GM10266 (cell line): Measurements from ENCODE around the gene PRKAR1B.

Source experiments
- DNase-seq: peaks from one replicate; pipeline ENCODE4 v3.0.0; 2012; ENCODE audit errors: extremely low spot score
- TF ChIP-seq, protein P1 (sequence below): IDR thresholded peaks from 2 replicates; pipeline ENCODE4 v1.5.1; 2012; ENCODE audit warnings: mild to moderate bottlenecking, low read depth; ENCODE audit not compliant: control insufficient read depth, insufficient read depth; ENCODE audit errors: missing control alignments

Gene PRKAR1B

DNA sequence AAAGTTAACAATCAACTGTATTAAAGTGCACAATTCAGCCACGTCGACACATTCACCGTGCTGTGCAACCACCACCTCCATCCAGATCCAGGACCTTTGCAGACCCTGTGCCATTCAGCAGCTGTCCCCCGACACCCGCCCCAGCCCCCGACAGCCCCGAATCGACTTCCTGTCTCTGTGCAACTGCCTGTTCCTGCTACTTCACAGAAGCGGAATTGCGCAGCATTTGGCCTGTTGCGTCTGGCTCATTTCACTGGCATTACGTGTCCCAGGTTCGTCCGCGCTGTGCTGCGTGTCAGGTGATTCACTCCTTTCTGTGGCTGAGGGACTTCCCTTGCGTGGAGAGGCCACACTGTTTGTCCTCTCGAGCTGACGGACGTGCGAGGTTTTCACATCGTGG lies 33.8 kb downstream of the PRKAR1B start:
- no peak for DNase-seq
- TF ChIP-seq, protein P1, sequence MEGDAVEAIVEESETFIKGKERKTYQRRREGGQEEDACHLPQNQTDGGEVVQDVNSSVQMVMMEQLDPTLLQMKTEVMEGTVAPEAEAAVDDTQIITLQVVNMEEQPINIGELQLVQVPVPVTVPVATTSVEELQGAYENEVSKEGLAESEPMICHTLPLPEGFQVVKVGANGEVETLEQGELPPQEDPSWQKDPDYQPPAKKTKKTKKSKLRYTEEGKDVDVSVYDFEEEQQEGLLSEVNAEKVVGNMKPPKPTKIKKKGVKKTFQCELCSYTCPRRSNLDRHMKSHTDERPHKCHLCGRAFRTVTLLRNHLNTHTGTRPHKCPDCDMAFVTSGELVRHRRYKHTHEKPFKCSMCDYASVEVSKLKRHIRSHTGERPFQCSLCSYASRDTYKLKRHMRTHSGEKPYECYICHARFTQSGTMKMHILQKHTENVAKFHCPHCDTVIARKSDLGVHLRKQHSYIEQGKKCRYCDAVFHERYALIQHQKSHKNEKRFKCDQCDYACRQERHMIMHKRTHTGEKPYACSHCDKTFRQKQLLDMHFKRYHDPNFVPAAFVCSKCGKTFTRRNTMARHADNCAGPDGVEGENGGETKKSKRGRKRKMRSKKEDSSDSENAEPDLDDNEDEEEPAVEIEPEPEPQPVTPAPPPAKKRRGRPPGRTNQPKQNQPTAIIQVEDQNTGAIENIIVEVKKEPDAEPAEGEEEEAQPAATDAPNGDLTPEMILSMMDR: no peak

DNA sequence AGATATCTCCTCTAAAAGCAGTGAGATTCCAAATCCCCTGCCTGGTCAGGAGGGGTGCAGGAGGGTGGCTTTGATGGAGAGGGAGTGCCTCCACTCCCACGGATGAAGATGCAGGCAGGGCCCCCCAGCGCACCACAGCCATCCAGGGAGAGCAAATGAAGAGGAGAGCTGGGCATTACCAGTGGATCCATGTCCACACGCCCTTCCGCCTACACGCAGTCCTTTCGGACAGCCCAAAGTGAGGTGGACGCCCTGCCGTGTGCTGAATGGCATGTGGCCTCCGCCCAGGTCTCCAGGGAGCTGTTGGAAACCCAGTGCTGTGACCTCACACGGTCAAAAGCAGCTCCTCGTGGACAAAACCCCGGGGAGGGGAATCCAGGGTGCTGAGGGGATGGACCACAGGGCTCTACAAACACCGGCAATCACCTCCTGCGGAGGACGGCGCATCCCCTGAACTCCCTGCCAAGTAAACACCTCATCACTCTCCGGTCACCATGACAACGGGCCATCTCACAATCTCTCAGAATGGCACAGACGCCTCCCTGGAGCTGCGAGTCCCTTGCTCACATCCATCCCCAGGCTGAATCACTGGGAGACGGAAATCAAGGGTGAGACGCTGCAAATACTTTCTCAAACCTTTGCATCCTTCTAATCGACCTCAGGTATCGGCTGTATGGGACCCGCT lies 35.6 kb downstream of the PRKAR1B start:
- no peak for DNase-seq

DNA sequence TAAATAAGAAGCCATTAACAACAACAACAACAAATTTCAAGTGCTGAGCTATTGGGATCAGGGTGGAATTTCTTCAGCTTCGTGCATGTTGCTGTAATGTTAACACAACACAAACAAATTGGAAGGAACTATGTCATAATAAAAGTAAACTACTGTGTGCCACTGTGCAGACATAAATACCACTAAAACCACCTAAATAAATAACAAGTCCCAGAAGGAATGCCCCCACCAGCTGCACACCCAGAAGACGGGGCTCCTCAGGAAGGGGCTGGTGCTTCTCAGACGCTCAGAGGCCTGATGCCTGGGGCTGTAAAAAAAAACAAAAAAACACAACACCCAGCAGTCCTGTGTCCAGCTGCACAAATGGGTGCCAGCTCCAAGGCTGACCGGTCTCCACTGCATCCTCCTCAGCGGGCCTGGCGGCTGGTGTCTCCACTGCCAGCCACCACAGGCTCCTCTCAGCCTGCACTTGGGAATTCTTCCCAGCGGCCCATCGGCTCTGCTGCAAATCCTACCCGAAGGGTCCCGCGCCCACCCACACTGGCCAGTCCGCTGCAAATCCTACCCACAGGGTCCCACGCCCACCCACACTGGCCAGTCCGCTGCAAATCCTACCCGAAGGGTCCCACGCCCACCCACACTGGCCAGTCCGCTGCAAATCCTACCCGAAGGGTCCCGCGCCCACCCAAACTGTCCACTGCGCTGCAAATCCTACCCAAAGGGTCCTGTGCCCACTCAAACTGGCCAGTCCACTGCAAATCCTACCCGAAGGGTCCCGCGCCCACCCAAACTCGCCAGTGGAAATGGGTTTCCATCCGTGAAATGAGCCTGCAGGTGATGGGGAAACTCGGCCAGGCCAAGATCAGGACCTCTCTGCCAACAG lies 36.4 kb downstream of the PRKAR1B start:
- TF ChIP-seq, protein P1: no peak
- DNase-seq: no peak

More for the DNA sequence above, 35.6 kb downstream of the PRKAR1B start:
- TF ChIP-seq, protein P1: no peak

DNA sequence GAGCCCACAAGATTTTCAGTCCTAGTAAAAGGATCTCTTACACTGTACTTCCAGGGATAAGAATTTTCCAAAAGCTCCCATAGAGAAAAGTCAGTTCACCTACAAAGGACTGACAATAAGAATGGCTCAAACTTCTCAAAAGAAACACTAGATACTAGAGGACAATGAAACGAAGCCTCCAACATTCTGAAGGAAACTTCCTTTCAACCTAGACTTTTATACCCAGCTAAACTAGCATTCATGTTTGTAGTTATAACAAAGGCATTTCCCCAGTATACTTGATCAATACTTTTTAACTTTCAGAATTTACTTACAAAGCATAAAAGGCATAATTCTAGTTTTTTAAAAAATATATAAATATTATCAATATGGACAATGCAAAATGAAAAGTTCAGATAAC lies 41.5 kb downstream of the PRKAR1B start:
- no peak for DNase-seq
- TF ChIP-seq, protein P1: no peak

DNA sequence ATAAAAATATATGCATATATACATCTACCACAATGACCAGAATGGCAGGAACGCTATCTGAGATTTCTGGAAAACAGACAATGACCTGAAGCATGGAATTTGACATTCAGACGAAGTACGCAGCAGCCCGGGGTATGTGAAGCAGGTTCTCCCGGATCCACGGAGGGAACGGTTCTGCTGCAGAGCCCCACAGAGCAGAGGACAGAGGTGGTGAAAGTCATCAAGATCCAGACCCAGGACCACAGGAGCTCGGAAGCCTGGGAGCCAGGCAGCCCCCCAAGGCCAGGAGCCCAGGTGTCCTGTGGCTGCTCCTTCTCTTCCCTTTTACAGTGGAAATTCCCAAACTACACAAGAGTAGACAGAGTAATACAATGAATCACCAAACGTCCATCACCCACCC lies 42.7 kb downstream of the PRKAR1B start:
- DNase-seq: no peak
- TF ChIP-seq, protein P1: no peak

DNA sequence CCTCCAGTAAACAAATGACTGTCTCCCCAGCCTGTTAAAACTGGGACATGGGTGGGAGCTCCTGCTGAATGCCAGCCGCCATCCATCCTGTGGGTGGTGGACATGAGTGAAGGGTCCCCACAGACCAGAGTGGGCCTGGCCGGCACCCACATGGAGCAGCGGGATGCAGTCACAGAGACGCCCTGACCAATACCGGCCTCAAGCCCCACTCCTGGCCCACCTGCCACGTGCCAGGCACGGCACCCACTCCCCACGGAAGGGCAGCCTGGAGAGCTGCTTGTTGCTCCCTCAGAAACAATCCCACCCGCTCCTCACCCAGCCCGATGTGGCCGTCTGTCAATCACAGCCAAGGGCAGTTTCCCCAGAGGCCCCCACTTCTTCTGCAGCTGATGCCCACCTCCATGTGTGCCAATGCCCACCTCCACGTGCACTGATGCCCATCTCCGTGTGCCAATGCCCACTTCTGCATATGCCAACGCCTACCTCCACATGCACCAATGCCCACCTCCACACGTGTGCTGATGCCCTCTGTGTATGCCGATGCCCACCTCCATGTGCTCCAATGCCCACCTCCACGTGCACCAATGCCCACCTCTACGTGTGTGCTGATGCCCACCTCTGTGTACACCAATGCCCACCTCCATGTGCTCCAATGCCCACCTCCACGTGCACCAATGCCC lies 43.4 kb downstream of the PRKAR1B start:
- TF ChIP-seq, protein P1: no peak

More for the DNA sequence above, 43.4 kb downstream of the PRKAR1B start:
- no peak for DNase-seq
